Stimulated activated CD4-positive, alpha-beta T cell treated with anti-CD3 and anti-CD28 coated beads, Interleukin-4, amount 100 ng/mL, for 4 hours (primary cell): ENCODE data around the gene BLOC1S1.

Source experiments
- DNase-seq, 2 experiments: peaks; one replicate each; pipeline ENCODE4 v3.0.0-alpha.2; 2020

The BLOC1S1 gene

GRCh38 chr12:55715833-55716581 is at the start of gene BLOC1S1:
BLOC1S1 (plus strand) TSS chr12:55716046; CDS start chr12:55716052, 6 bp downstream.
- DNase-seq: peak; percentile 87 to 93

- no peak for DNase-seq
These were observed 49.3 kb upstream of the BLOC1S1 start for GRCh38 chr12:55666508-55666907.

- no peak for DNase-seq
These were observed 45.6 kb upstream of the BLOC1S1 start for GRCh38 chr12:55670276-55670675.

GRCh38 chr12:55671746-55672145 is 44.1 kb upstream of the BLOC1S1 start:
- DNase-seq: no peak

- no peak for DNase-seq
These were observed 42.2 kb upstream of the BLOC1S1 start for GRCh38 chr12:55673638-55674037.

GRCh38 chr12:55675666-55676065 is 40.2 kb upstream of the BLOC1S1 start:
- no peak for DNase-seq

GRCh38 chr12:55676707-55677106 is 39.1 kb upstream of the BLOC1S1 start:
- DNase-seq: no peak

- no peak for DNase-seq
These were observed 36.2 kb upstream of the BLOC1S1 start for GRCh38 chr12:55679691-55680090.

GRCh38 chr12:55681142-55682077 is 34.4 kb upstream of the BLOC1S1 start:
- DNase-seq: peak in 1 of 2 experiments; percentile 41

- DNase-seq: no peak
These were observed 33.6 kb upstream of the BLOC1S1 start for GRCh38 chr12:55682087-55682796.

GRCh38 chr12:55683676-55684075 is 32.2 kb upstream of the BLOC1S1 start:
- no peak for DNase-seq

- no peak for DNase-seq
These were observed 31.0 kb upstream of the BLOC1S1 start for GRCh38 chr12:55684761-55685370.

- DNase-seq: no peak
These were observed 30.2 kb upstream of the BLOC1S1 start for GRCh38 chr12:55685671-55686070.

- DNase-seq: no peak
These were observed 29.4 kb upstream of the BLOC1S1 start for GRCh38 chr12:55686366-55687010.

- peak in 1 of 2 experiments; percentile 35 for DNase-seq
These were observed 28.1 kb upstream of the BLOC1S1 start for GRCh38 chr12:55687746-55688145.

- DNase-seq: no peak
These were observed 26.9 kb upstream of the BLOC1S1 start for GRCh38 chr12:55688716-55689655.

- DNase-seq: no peak
These were observed 23.1 kb upstream of the BLOC1S1 start for GRCh38 chr12:55692631-55693322.

- DNase-seq: no peak
These were observed 22.3 kb upstream of the BLOC1S1 start for GRCh38 chr12:55693323-55694187.

GRCh38 chr12:55694188-55694515 is 21.7 kb upstream of the BLOC1S1 start:
- DNase-seq: no peak
